ENCODE measurements around the gene GJB2. TPM values are rescaled to one million over a fixed set of nuclear protein-coding genes. Genes with fewer than 3 reads are reported as not detected.

The GJB2 gene
- total and polyA plus RNA-seq, 2 experiments from 2014 or later = 10.3 to 11.1 TPM

- no peak for DNase-seq (ENCODE audit: low spot score)
- Histone ChIP-seq H3K9me3 (ENCODE audit: low read depth) (no peaks in the 10 kb centered on the region), H3K4me1 (ENCODE audit: insufficient read depth) (peaks cover 10% of the 10 kb centered on the region), H4K20me1 (ENCODE audit: insufficient read depth, poor library complexity, severe bottlenecking) (no peaks in the 10 kb centered on the region), H2AFZ (no peak overlapping the region), H3K36me3 (replicated peaks; ENCODE audit: insufficient read depth, low read depth) (no peaks in the 10 kb centered on the region), H3K4me3 (no peak overlapping the region), H3K27me3 (peaks cover 29% of the 10 kb centered on the region), H3K79me2 (no peaks in the 10 kb centered on the region), H3K27ac (no peak overlapping the region), H3K4me2 (no peak overlapping the region), H3K9me2 (replicated peaks; ENCODE audit: insufficient read depth) (no peaks in the 10 kb centered on the region)
- WGBS (ENCODE audit: low lambda C conversion rate, missing lambda C conversion rate) = 70% methylated on average over 6 of the region's 6 CpGs
- TF ChIP-seq CTCF (IDR thresholded peaks at IDR 0.05; ENCODE audit: poor library complexity) (no peak), EZH2 (IDR thresholded peaks at IDR 0.05; ENCODE audit: borderline replicate concordance) (no peak), EZH2phosphoT487 (IDR thresholded peaks at IDR 0.05; ENCODE audit: low read depth, severe bottlenecking, unreplicated experiment) (no peak)
Observed at GRCh38 chr13:20227730-20228129, 35.0 kb upstream of the GJB2 start.

- Histone ChIP-seq H3K4me2 (no peak overlapping the region), H3K36me3 (replicated peaks; ENCODE audit: insufficient read depth, low read depth) (no peaks in the 10 kb centered on the region), H3K27ac (no peak overlapping the region), H3K9me2 (replicated peaks; ENCODE audit: insufficient read depth) (no peaks in the 10 kb centered on the region), H3K9me3 (ENCODE audit: low read depth) (no peaks in the 10 kb centered on the region), H3K4me3 (no peak overlapping the region), H4K20me1 (ENCODE audit: insufficient read depth, poor library complexity, severe bottlenecking) (no peaks in the 10 kb centered on the region), H3K4me1 (ENCODE audit: insufficient read depth) (peaks cover 9% of the 10 kb centered on the region), H3K79me2 (no peaks in the 10 kb centered on the region), H3K27me3 (peaks cover 25% of the 10 kb centered on the region), H2AFZ (no peak overlapping the region)
- 97% methylated on average over 8 of the region's 8 CpGs for WGBS (ENCODE audit: low lambda C conversion rate, missing lambda C conversion rate)
- TF ChIP-seq CTCF (IDR thresholded peaks at IDR 0.05; ENCODE audit: poor library complexity) = no peak
- TF ChIP-seq EZH2 (IDR thresholded peaks at IDR 0.05; ENCODE audit: borderline replicate concordance) = no peak
- no peak for TF ChIP-seq EZH2phosphoT487 (IDR thresholded peaks at IDR 0.05; ENCODE audit: low read depth, severe bottlenecking, unreplicated experiment)
- DNase-seq (ENCODE audit: low spot score) = no peak
Observed at GRCh38 chr13:20227288-20227687, 34.5 kb upstream of the GJB2 start.

- Histone ChIP-seq H3K4me3 (no peak overlapping the region), H3K4me2 (no peak overlapping the region), H3K36me3 (replicated peaks; ENCODE audit: insufficient read depth, low read depth) (no peaks in the 10 kb centered on the region), H3K27me3 (no peaks in the 10 kb centered on the region), H4K20me1 (ENCODE audit: insufficient read depth, poor library complexity, severe bottlenecking) (no peaks in the 10 kb centered on the region), H3K27ac (no peak overlapping the region), H3K79me2 (no peaks in the 10 kb centered on the region), H2AFZ (no peak overlapping the region), H3K9me2 (replicated peaks; ENCODE audit: insufficient read depth) (no peaks in the 10 kb centered on the region), H3K9me3 (ENCODE audit: low read depth) (no peaks in the 10 kb centered on the region), H3K4me1 (ENCODE audit: insufficient read depth) (no peaks in the 10 kb centered on the region)
- WGBS (ENCODE audit: low lambda C conversion rate, missing lambda C conversion rate) = 69% methylated on average over 5 of the region's 5 CpGs
- no peak for TF ChIP-seq EZH2phosphoT487 (IDR thresholded peaks at IDR 0.05; ENCODE audit: low read depth, severe bottlenecking, unreplicated experiment)
- DNase-seq (ENCODE audit: low spot score) = no peak
Observed at GRCh38 chr13:20222553-20222952, 29.8 kb upstream of the GJB2 start.

GRCh38 chr13:20221772-20222171 is 29.0 kb upstream of the GJB2 start:
- Histone ChIP-seq H3K9me3 (ENCODE audit: low read depth) (no peaks in the 10 kb centered on the region), H3K27ac (no peak overlapping the region), H3K4me2 (no peak overlapping the region), H3K79me2 (no peaks in the 10 kb centered on the region), H3K4me1 (ENCODE audit: insufficient read depth) (no peaks in the 10 kb centered on the region), H4K20me1 (ENCODE audit: insufficient read depth, poor library complexity, severe bottlenecking) (no peaks in the 10 kb centered on the region), H3K4me3 (no peak overlapping the region), H3K36me3 (replicated peaks; ENCODE audit: insufficient read depth, low read depth) (no peaks in the 10 kb centered on the region), H2AFZ (no peak overlapping the region), H3K27me3 (no peaks in the 10 kb centered on the region), H3K9me2 (replicated peaks; ENCODE audit: insufficient read depth) (no peaks in the 10 kb centered on the region)
- DNase-seq (ENCODE audit: low spot score) = no peak
- TF ChIP-seq CTCF (IDR thresholded peaks at IDR 0.05; ENCODE audit: poor library complexity) (no peak), EZH2phosphoT487 (IDR thresholded peaks at IDR 0.05; ENCODE audit: low read depth, severe bottlenecking, unreplicated experiment) (no peak), EZH2 (IDR thresholded peaks at IDR 0.05; ENCODE audit: borderline replicate concordance) (no peak)
- 86% methylated on average over 6 of the region's 6 CpGs for WGBS (ENCODE audit: low lambda C conversion rate, missing lambda C conversion rate)

All from hepatocyte (in vitro differentiated cells).